Germinal center (tissue), 1 donor: ENCODE measurements around the gene SRL.

Experiments used
- DNase-seq: peaks from one replicate; pipeline ENCODE4 v3.0.0; 2012; ENCODE audit warnings: mixed read lengths, low spot score

The SRL gene

DNA sequence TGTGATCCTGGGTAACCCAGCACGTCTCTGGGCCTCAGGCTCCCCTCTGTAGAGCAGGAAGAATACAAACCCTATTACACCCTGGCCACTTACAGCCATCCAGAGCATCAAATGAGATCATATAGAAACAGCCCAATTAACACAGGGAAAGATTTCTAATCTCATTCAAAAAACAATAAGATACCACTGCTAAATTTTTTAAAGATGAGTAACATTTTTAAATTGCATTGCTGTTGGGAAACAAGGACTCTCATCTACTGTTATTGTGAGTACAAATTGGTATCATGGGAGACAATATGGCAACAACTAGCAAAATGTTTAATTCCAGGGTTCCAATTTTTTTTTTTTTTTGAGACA lies 41.1 kb downstream of the SRL start:
- no peak for DNase-seq

DNA sequence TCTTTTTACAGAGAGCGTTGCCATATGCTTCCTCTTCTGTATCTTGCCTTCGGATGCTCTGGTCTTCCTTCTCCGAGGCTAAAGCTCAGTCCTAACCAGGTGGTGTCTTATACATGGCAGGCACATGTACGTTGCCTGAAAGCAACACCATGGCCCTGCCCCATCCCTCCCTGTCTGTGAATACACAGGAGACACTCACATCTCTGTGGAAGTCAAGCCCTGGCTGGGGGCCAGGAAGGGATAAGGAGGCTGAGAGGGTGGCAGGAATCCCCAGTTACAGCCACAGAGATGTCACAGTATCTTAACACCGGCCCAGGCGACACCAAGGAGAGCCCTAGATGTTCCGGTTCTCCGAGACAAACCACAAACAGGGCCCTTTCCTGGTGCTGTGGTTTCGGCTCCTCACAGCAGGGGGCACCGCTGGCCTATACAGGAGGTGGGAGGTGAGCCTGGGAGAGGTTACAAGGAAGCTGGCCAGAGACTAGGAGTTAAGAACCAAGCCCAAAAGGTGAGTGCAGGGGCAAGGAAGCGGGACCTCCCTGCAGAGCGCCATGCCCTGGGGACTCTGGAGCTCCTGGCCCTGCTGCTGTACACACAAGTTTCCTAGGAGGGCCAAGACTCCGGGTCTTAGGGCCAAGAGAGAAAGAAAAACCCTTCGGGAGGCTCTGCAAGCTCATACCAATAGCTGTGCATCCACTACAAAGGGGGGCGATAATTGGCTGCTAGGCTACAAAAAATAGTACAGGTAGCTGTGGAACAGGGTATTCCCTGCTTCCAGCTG lies 41.7 kb downstream of the SRL start:
- peak; percentile 34 for DNase-seq

DNA sequence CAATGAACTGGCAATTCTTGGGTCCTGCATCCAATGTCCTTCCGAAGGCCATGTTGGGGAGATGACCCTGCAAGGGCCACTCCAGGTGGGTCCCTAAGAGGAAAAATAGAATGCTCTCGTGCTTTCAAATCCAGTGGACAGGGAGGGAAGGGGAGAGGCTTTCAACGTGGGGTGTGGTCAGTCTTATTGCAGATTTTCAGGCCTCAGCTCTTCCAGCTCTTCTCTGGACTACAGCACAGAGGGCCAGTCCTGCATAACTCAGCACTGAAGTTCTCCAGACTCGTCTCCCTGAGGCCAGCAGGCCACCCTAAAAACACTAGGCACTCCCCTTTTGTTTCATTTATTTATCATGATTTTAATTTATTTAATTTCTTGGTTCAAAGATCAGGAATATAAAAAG lies 43.1 kb downstream of the SRL start:
- DNase-seq, result no peak

DNA sequence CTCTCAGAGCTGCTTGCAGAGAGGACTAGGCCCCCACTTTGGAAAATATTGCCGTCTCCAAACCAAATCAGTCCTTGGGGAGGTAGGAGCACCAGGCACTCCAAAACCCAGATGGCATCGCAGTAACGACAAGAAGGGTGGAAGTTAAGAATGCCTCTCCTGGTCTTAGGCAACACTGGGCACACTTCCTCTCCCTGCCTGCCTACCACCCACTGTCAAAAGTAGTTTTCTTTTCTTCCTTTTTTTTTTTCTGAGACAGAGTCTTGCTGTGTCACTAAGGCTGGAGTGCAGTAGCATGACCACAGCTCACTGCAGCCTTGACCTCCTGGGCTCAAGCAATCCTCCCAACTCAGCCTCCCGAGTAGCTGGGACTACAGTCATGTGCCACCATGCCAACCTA lies 47.2 kb downstream of the SRL start:
- no peak for DNase-seq

DNA sequence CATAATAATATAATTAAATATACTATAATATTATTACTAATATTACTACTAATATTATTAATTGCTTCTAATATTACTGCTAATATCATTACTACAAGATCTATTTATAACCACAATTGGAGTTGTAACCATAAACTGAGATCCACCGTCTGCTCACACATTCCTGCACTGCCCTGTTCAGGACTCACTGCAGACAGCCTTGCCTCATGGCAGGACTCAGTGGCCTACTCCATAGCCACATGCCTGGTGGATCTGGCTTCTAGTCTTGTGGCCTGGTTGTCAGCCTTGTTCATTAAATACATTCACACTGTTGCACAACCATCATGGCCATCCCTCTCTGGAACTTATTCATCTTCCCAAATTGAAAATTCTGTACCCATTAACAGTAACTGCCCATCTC lies 48.0 kb downstream of the SRL start:
- no peak for DNase-seq

DNA sequence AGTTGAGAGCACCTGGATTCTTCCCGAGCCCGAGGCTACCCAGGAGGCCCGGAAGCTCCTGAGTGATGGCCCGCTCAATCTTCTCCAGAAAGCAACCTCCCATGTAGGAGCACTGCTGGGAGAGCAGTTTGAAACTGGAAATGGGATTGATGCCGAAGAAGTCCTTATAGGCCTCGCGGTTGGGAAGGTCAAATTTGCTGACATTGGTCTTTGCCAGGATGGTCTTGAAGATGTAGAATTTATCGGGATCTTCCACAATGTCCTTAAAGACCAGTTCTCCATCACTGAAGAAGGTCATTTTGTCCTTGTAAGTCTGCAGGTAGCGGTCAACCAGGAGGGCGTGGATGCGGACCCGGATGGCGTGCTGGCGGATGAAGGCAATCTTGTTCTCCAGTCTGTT lies 49.7 kb downstream of the SRL start:
- DNase-seq, result no peak

DNA sequence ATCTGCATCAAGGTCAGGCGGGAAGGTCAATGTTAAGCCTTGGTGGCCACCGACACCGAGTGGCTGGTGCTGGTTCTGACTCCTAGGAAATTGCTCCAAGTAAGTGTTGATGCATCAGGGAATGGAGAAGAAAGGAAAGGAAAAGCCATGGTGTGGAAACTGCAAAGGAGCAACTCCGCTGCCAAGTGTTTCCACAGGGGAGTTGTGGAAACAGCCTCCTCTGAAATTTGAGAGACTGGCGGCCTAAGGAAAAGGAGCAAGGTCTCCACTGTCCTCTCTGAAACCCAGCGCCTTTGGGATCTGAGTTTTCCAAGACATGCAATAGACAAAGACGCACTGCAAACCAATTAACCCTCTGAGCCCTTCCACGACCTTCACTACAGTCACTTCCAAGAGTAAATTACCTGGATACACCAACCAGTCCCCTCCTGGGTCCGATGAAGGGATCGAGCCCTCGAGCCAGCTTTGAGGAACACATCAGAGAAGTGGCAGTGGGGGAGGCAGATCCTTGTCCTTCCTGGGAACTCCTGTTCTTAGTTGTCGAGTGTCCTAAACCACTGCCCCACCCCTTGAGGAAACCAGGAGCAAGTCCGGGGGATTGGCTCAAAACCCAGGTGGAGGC lies 51.1 kb downstream of the SRL start:
- DNase-seq, result no peak

DNA sequence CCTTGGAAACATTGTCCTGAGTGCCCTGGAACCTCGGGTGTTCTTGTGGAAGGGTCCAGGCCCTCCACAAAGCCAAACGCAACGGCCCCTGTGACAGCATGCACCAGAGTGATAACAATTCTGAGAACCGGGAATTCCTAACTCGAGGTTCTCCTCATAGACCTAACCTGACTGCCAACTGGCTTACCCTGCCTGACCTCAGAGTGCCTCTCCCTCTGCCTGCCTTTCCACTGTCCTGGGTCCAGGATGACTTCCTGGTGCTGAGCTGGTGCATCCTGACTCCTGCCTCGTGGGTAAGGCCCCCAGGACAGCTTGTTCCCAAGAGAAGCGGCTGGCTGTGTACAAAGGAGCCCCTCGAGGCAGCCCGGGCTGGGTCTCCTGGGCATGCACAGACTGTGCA lies 51.8 kb downstream of the SRL start:
- no peak for DNase-seq

DNA sequence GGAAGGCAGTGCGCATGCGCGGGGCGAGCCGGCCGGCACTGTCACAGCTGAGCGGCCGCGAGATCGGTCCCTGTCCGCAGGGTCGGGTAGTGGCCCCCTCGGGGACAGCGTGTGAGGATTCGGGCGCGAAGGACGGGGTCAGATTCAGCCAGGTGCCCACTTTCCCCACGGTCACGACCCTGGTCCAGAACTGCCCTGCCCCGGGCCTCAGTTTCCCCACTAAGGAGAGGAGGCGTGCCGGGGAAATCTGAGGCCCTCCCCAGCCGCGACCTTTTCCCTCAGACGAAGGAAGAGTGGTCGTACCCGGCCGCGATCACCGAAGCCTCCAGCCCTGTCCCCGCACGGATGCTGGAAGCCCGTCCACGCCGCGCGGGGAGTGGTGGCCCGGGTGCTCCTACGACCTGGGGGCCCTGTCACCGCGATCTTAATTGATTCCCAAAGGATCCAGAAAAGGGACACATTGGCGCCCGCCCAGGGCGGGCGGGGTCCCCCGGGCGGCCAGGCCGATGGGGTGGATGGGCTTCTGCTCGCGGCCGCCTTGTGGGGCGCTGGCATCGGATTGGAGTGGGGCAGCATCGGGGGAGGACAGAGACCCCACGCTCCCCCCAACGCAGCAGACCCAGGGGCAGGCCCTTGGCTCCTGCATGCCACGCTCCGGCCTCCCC lies 57.7 kb downstream of the SRL start:
- DNase-seq, result no peak

DNA sequence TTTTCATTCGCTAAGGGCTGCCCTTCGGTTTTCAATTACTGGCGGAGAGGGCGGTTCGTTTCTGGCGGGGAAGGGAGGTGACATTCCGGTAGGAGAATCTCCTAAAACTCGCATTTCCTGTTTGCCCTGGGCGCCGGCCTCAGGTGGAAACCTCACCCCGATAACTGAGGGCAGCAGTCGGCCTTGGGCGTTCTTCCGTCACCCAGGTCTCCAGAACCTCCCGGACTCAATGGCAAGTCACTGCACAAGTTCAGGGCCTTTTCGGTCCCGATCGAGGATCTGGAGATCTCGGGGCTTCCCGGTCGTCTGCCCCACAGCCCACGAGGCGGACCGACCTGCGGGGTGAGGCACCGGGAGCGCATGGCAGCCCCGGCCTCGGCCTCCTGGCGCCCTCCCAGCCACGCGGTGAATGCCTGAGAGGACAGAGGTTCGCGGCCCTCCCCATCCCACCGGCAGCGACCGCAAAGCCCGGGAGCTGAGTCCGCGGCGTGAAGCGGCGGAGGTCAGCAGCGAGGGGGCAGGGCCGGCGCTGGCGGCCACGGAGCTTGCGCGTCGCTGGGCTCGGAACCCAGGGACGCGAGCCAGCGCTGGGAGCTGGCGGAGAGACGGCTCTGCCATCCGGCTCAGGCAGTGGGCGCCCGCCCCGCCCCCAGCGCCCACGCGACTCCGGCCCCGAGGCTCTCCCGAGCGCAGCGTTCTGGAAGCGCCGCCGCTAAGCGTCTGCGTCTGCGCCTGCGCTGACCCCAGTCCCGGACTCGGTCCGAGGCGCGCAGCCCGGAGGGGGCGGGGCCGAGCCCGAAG lies 58.4 kb downstream of the SRL start:
- peak; percentile 97 for DNase-seq

DNA sequence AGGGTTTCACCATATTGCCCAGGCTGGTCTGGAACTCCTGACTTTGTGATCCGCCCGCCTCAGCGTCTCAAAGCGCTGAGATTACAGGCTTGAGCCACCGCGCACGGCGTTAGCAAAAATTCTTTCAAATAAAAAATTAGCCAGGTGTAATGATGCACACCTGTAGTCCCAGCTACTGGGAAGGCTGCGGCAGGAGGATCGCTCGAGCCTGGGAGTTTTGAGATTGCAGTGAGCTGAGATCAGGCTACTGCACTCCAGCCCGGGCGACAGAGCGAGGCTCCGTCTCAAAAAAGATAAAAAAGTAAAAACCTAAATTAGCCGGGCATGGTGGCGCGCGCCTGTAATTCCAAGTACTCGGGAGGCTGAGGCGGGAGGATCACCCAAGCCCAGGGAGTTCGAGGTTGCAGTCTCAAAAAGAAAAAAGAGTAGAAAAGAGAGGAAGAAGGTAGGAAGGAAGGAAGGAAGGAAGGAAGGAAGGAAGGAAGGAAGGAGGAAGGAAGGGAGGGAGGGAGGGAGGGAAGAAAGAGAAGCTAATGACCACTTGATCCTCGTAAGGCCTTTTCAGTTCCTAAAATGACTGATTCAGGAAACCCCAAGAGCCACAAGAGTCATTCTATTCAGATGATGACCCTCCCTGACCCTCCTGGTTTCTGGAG lies 59.2 kb downstream of the SRL start:
- no peak for DNase-seq

DNA sequence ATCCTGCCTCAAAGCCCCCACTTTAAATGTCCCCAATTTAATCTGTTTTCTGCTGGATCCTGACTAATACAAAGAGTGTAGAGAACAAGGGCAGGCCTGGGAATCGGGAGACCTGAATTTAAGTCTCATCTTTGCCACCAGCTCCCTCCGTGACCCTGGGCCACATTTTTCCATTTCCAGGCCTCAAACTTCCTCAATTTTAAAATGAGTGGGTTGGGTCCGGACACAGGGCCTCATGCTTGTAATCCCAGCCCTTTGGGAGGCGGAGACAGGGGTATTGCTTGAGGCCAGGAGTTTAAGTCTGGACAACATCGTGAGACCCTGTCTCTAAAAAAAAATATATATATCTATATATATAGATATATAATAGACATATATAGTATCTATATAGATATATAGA lies 61.4 kb downstream of the SRL start:
- no peak for DNase-seq

DNA sequence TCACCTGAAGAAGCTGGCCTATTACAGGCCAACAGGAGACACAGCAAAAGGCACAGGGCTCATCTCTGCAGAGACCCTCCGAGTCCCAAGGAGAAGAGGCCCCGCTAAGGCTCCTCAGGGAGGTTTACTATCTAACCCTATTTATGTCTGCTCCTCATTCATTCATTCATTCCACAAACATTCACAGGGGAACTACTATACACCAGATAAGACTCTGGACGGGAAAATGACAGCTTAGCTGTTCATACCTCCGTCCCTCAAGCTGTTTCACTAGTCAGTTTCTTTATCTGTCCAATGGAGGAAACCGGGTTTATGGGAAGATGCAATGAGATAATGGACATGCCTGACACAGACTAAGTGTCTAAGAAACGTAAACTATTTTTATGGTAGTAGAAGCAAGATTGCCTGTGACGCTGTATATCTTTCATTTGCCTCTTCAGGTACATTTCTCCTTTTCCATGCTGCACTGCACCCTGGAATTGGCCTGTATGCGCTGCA lies 62.1 kb downstream of the SRL start:
- no peak for DNase-seq

DNA sequence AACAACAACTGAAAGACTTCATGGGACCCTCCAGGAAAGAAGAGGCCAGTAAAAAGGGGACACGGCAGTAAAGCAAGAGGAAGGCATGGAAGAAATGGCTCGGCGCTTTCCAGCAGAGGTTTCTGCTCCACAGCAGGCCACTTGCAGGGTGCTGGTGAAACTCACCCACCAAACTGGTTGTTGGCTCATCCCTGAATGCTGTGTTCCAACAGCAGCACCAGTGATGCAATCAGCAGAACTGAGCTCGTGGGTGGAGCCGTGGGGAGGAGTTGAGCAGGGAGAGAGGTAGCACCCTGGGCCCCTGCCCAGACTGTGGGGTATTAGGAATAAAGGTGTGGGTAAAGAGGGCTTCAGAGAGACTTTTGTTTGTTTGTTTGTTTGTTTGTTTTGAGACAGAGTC lies 62.9 kb downstream of the SRL start:
- no peak for DNase-seq

DNA sequence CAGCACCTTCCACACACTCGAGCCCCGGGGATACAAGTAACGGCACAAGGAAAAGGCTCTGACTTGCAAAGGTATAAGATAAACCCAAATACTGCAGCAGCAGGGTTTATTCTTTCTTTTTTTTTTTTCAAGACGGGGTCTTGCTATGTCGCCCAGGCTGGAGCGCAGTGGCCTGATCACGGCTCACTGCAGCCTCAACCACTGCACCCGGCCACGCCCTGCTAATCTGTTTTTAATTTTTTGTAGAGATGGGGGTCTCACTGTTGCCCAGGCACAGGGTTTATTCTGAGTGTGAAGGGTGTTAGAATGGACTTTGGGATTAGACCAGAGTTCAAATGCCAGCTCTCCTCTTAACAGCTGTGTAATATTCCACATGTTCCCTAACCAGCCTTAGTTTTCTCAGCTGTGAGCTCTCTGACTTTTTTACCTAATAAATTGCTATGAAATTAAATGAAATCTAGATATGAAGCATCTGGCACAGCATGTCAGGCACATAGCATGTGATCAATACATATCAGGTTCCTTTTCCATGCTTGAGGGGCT lies 63.3 kb downstream of the SRL start:
- no peak for DNase-seq

DNA sequence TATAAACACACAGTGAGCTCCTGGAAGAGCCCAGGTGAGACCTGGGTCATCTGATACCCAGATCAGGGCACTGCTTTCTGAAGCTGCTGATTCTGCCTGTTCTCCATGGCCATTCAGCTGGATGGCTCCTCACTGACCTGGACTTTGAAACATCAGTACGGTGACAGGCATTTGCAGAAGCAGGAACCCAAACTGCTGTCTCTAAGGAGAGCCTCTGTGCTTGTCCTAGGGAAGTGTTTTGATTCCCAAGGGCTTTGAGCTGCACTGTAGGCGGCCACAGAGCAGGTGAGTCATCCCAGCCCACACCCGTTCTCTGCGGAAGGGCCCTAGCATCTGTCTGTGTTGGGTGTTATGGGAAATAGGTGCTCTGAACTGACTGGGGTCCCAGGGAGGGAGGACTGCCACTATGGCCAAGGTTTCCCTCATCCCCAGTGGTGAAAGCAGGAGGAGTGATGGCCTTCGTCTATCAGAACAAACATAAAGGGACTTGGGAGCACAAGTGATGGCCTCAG lies 64.9 kb downstream of the SRL start:
- DNase-seq, result peak; percentile 23

DNA sequence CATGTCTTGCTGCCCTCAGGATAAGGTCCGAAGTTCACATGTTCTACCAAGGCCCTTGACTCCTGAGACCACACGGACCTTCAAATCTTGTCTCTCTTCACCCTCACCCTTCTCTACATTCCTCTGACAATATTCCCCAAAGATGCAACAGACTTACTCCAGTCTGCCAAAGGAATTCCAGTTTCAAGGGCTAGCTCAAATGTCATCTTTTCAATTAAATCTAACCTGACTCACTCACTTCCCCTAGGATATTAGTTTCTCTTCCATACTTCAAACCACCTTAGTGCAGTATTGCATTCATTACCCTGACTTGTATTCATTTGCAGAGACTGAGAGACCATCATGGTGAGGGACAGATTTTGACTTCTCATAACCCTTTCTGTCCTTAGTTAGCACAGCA lies 66.0 kb downstream of the SRL start:
- DNase-seq, result no peak

DNA sequence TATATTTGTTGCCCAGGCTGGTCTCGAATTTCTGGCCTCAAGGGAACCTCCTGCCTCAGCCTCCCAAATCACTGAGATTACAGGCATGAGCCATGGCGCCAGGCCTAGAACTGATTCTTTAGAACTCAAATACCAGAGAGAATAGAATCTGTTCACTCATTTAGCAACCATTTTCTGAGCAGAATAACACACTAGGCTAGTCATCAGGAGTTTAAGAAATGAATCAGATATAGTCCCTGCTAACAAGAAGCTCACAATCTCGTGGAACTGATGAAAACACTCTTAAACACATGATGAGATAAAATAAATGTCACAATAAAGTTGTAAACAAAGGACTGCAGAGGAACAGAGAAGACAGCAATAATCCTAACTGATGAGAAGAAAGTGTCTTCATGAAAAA lies 69.8 kb downstream of the SRL start:
- no peak for DNase-seq

DNA sequence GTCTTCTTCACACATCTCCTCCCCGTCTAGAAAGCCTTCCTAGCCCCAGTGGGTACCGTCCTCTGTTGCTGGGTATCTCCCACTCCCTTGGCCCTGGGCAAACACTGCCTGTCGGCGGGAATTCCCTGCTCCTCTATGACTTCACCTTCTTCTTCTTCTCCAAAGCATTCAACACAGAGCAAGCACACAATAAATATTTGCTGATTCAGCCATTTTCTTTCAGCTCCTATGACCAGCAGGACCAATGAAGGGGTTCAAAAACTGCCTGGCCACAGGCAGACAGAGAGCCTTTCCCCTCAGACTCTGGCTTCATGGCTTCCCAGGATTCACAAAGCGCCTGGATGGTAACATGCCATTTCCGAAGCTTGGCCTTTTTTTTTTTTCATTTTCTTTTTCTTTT lies 72.5 kb downstream of the SRL start:
- no peak for DNase-seq

DNA sequence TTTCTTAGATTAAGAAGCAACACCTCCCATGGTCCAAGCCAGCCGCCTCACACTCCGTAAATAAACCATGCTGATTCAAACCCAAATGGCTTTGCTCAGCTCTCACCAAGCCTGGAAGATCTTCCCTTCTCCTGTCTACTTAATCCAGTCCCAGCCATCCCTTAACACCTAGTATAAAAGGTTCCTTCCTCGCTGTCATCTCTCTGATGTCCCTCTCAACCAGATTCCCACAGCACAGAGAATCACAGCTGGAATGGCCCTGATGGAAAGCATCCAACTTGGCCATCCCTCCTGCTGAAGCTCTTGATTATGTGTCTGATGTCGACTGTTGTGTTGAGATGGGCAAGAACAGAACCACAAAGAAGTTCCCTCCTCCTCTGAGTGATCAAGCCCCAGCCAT lies 75.1 kb downstream of the SRL start:
- DNase-seq, result no peak

DNA sequence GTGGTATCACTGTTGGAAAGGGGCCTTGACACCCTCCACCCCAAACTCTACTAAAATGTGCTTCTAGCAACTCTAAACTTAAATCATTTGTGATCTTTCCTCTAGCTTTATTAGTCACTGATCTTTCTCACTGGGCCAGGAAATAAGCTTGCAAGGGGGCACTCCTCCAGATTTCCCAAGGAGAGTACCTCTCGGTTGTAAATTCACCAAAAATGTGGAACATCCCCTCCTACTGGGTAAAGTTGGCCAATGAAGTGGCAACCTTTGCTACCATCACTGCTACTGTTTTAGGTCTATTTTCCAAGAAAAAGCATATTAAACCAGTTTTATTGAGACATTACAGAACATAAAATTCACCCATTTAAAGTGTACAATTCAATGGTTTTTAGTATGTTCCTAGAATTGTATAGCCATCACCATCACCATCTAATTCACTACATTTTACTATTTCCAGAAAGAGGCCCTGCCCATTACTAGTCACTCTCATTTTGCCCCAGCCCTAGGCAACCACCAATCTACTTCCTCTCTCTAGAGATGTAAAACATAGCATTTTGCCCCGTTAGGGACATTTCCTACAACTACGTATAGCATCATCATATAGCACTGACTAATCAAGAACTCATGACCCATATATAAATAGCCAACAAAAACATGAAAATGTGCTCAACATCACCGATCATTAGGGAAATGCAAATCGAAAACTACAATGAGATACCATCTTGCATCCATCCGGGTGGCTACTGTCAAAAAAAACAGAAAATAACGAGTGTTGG lies 81.0 kb downstream of the SRL start:
- DNase-seq, result no peak
